Measurements from ENCODE around the gene MTMR1. TPM values are rescaled to one million over a fixed set of nuclear protein-coding genes. Genes with fewer than 3 reads are reported as not detected.

Gene MTMR1
- total RNA-seq, 3 donors from 2014 or later (not counting 1 experiment from before 2014, with no cell fraction given): 43.0 to 45.1 (median 43.1) TPM

GRCh38 chrX:150696331-150696730 is 3.1 kb downstream of the MTMR1 start:
- H3K4me3 ChIP-seq (ENCODE audit: low read length): no peak overlapping the region
- H3K36me3 ChIP-seq (ENCODE audit: control insufficient read depth, insufficient read depth, low read length): peaks cover 5% of the 10 kb centered on the region
- no CpG with 5 or more reads among the region's 1 CpG for WGBS (ENCODE audit: insufficient coverage)
- H3K27me3 ChIP-seq (ENCODE audit: control insufficient read depth, insufficient read depth, low read length): no peaks in the 10 kb centered on the region
- Mint-ChIP-seq H3K27me3 (ENCODE audit: low read depth in 2 of 2) (no peaks in the 10 kb centered on the region), H3K9me3 (no peaks in the 10 kb centered on the region), H3K4me1 (peaks cover 40 to 44% of the 10 kb centered on the region in 2 donors), H3K27ac (peak overlapping the region; percentile 81 to 91), H3K4me3 (no peak overlapping the region), H3K36me3 (no peaks in the 10 kb centered on the region)
- H3K4me1 ChIP-seq (ENCODE audit: control insufficient read depth, insufficient read depth, low read length): peaks cover 55% of the 10 kb centered on the region
- no peak for TF ChIP-seq CTCF (IDR thresholded peaks at IDR 0.05)
- H3K27ac ChIP-seq (ENCODE audit: low read length): peak overlapping the region; percentile 89
- DNase-seq (peak in 1 of 2 donors; percentile 27), ATAC-seq (no peak)
- intact Hi-C loops (cut with micrococcal nuclease): loop anchor here (2.0 to 10.0 kb wide), 2 partner anchors 756 to 1192 kb away; partner anchors contain the start of gene IDS
- H3K9me3 ChIP-seq (ENCODE audit: control insufficient read depth, insufficient read depth, low read length): no peaks in the 10 kb centered on the region

- Mint-ChIP-seq H3K9me3 (no peaks in the 10 kb centered on the region), H3K27ac (peak overlapping the region; percentile 43 to 81), H3K27me3 (ENCODE audit: low read depth in 2 of 2) (no peaks in the 10 kb centered on the region), H3K36me3 (no peaks in the 10 kb centered on the region), H3K4me3 (no peak overlapping the region), H3K4me1 (peaks cover 37 to 39% of the 10 kb centered on the region in 2 donors)
- DNase-seq: peak in 1 of 2 donors; percentile 25
- peaks cover 8% of the 10 kb centered on the region for H3K36me3 ChIP-seq (ENCODE audit: control insufficient read depth, insufficient read depth, low read length)
- ATAC-seq: no peak
- TF ChIP-seq CTCF (IDR thresholded peaks at IDR 0.05): no peak
- peak overlapping the region; percentile 89 for H3K27ac ChIP-seq (ENCODE audit: low read length)
- 10% methylated on average over 2 of the region's 4 CpGs for WGBS (ENCODE audit: insufficient coverage)
- no peak overlapping the region for H3K4me3 ChIP-seq (ENCODE audit: low read length)
- no peaks in the 10 kb centered on the region for H3K9me3 ChIP-seq (ENCODE audit: control insufficient read depth, insufficient read depth, low read length)
- peaks cover 52% of the 10 kb centered on the region for H3K4me1 ChIP-seq (ENCODE audit: control insufficient read depth, insufficient read depth, low read length)
- intact Hi-C loops (cut with micrococcal nuclease): loop anchor here (2.0 to 10.0 kb wide), 2 partner anchors 756 to 1192 kb away; partner anchors contain the start of gene IDS
- no peaks in the 10 kb centered on the region for H3K27me3 ChIP-seq (ENCODE audit: control insufficient read depth, insufficient read depth, low read length)
Measured at GRCh38 chrX:150696866-150697265, 3.7 kb downstream of the MTMR1 start.

GRCh38 chrX:150697641-150698040 is 4.4 kb downstream of the MTMR1 start:
- Mint-ChIP-seq H3K27ac (peak overlapping the region; percentile 43 to 81), H3K27me3 (ENCODE audit: low read depth in 2 of 2) (no peaks in the 10 kb centered on the region), H3K36me3 (no peaks in the 10 kb centered on the region), H3K9me3 (no peaks in the 10 kb centered on the region), H3K4me3 (no peak overlapping the region), H3K4me1 (peaks cover 31 to 33% of the 10 kb centered on the region in 2 donors)
- TF ChIP-seq CTCF (IDR thresholded peaks at IDR 0.05): no peak
- DNase-seq (no peak), ATAC-seq (no peak)
- H3K9me3 ChIP-seq (ENCODE audit: control insufficient read depth, insufficient read depth, low read length): no peaks in the 10 kb centered on the region
- H3K27ac ChIP-seq (ENCODE audit: low read length): peak overlapping the region; percentile 89
- H3K27me3 ChIP-seq (ENCODE audit: control insufficient read depth, insufficient read depth, low read length): no peaks in the 10 kb centered on the region
- no peak overlapping the region for H3K4me3 ChIP-seq (ENCODE audit: low read length)
- intact Hi-C loops (cut with micrococcal nuclease): loop anchor here (2.0 to 10.0 kb wide), 2 partner anchors 757 to 1193 kb away; partner anchors contain the start of gene IDS
- H3K4me1 ChIP-seq (ENCODE audit: control insufficient read depth, insufficient read depth, low read length): peaks cover 45% of the 10 kb centered on the region
- WGBS (ENCODE audit: insufficient coverage): 59% methylated on average over 6 of the region's 7 CpGs
- peaks cover 8% of the 10 kb centered on the region for H3K36me3 ChIP-seq (ENCODE audit: control insufficient read depth, insufficient read depth, low read length)

- Histone ChIP-seq H3K36me3 (ENCODE audit: control insufficient read depth, insufficient read depth, low read length) (peaks cover 8% of the 10 kb centered on the region), H3K4me1 (ENCODE audit: control insufficient read depth, insufficient read depth, low read length) (peaks cover 42% of the 10 kb centered on the region), H3K4me3 (ENCODE audit: low read length) (no peak overlapping the region), H3K27ac (ENCODE audit: low read length) (no peak overlapping the region), H3K27me3 (ENCODE audit: control insufficient read depth, insufficient read depth, low read length) (no peaks in the 10 kb centered on the region), H3K9me3 (ENCODE audit: control insufficient read depth, insufficient read depth, low read length) (no peaks in the 10 kb centered on the region)
- no peaks in the 10 kb centered on the region for H3K9me3 Mint-ChIP-seq
- no peaks in the 10 kb centered on the region for H3K36me3 Mint-ChIP-seq
- no peaks in the 10 kb centered on the region for H3K27me3 Mint-ChIP-seq (ENCODE audit: low read depth in 2 of 2)
- ATAC-seq: no peak
- no peak overlapping the region for H3K4me3 Mint-ChIP-seq
- no peak for TF ChIP-seq CTCF (IDR thresholded peaks at IDR 0.05)
- peaks cover 30 to 31% of the 10 kb centered on the region in 2 donors for H3K4me1 Mint-ChIP-seq
- intact Hi-C loops (cut with micrococcal nuclease): loop anchor here (10.0 kb wide), 1 partner anchor 1194 kb away; the partner anchor contains the start of gene IDS
- no peak for DNase-seq
- H3K27ac Mint-ChIP-seq: no peak overlapping the region
- WGBS (ENCODE audit: insufficient coverage): no CpG with 5 or more reads among the region's 2 CpGs
Measured at GRCh38 chrX:150698981-150699380, 5.8 kb downstream of the MTMR1 start.

Data from natural killer cell (primary cell).